WERI-Rb-1 (cell line): ENCODE results near the gene BSPRY.
A peak's percentile ranks its signal among the peaks of the same experiment; 100 is the strongest.
"Not testable (repeated sequence)": the region's sequence is repeated elsewhere in the genome, so short reads cannot be mapped to it uniquely, and the experiment has no call there.

Experiments
- DNase-seq: peaks from one replicate; pipeline ENCODE4 v3.0.0-alpha.2; 2020
- H3K27ac ChIP-seq: fragments of 250-450 bp; sonication (Bioruptor Pico); 2 replicates; pipeline ENCODE4 v1.5.1; 2020; ENCODE audit warnings: mild to moderate bottlenecking, moderate library complexity
- H3K27me3 ChIP-seq: fragments of 250-450 bp; sonication (Bioruptor Pico); 2 replicates; pipeline ENCODE4 v1.5.1; 2021; ENCODE audit warnings: mild to moderate bottlenecking, low read depth, moderate library complexity; ENCODE audit not compliant: insufficient read depth, severe bottlenecking
- H3K36me3 ChIP-seq: fragments of 250-450 bp; sonication (Bioruptor Pico); 2 replicates; pipeline ENCODE4 v1.5.1; 2020; ENCODE audit warnings: mild to moderate bottlenecking, moderate library complexity
- H3K4me3 ChIP-seq: 2 replicates; pipeline ENCODE4 v1.5.1; 2011; ENCODE audit warnings: low read depth, mild to moderate bottlenecking, control low read depth, low read length
- H3K9me3 ChIP-seq: fragments of 250-450 bp; sonication (Bioruptor Pico); 2 replicates; pipeline ENCODE4 v1.5.1; 2021; ENCODE audit warnings: mild to moderate bottlenecking, moderate library complexity; ENCODE audit not compliant: severe bottlenecking
- CTCF ChIP-seq: IDR thresholded peaks from 2 replicates; pipeline ENCODE4 v1.5.1; 2011; ENCODE audit warnings: low read depth, mild to moderate bottlenecking, control low read depth, inconsistent platforms, low read length

BSPRY gene

GRCh38 chr9:113398796-113399195, 49.5 kb downstream of the BSPRY start:
- Histone ChIP-seq H3K27ac (no peak overlapping the region), H3K36me3 (peaks cover 12% of the 10 kb centered on the region), H3K9me3 (no peaks in the 10 kb centered on the region), H3K27me3 (no peaks in the 10 kb centered on the region), H3K4me3 (no peak overlapping the region)
- DNase-seq = no peak
- no peak for TF ChIP-seq CTCF

- H3K36me3 ChIP-seq = peaks cover 12% of the 10 kb centered on the region
- no peak for DNase-seq
- no peak overlapping the region for H3K27ac ChIP-seq
- H3K4me3 ChIP-seq = no peak overlapping the region
- H3K9me3 ChIP-seq = no peaks in the 10 kb centered on the region
- no peaks in the 10 kb centered on the region for H3K27me3 ChIP-seq
- TF ChIP-seq CTCF = no peak
Observed at GRCh38 chr9:113399646-113400200, 50.4 kb downstream of the BSPRY start.

GRCh38 chr9:113401027-113401792, 51.9 kb downstream of the BSPRY start, which contains the start of gene ALAD:
TSS of gene ALAD (minus strand) at chr9:113401284. CDS start at chr9:113393559, 7,725 bp downstream.
- Histone ChIP-seq H3K4me3 (peak within 1 kb of the TSS; percentile 92), H3K27ac (peak within 1 kb of the TSS; percentile 40), H3K27me3 (no peaks in the 10 kb centered on the region), H3K9me3 (no peaks in the 10 kb centered on the region), H3K36me3 (peaks cover 7% of the 10 kb centered on the region)
- TF ChIP-seq CTCF = peak; percentile 98
- DNase-seq = peak; percentile 100

- DNase-seq = no peak
- no peak overlapping the region for H3K4me3 ChIP-seq
- H3K27ac ChIP-seq = no peak overlapping the region
- peaks cover 25% of the 10 kb centered on the region for H3K36me3 ChIP-seq
- no peak for TF ChIP-seq CTCF
- H3K9me3 ChIP-seq = no peaks in the 10 kb centered on the region
- H3K27me3 ChIP-seq = no peaks in the 10 kb centered on the region
Observed at GRCh38 chr9:113403646-113404045, 54.3 kb downstream of the BSPRY start.

GRCh38 chr9:113406353-113406752, 57.0 kb downstream of the BSPRY start:
- H3K27me3 ChIP-seq, DNase-seq, H3K9me3 ChIP-seq, H3K4me3 ChIP-seq: not testable (repeated sequence)
- H3K27ac ChIP-seq = peak overlapping the region; percentile 36
- peaks cover 39% of the 10 kb centered on the region for H3K36me3 ChIP-seq

GRCh38 chr9:113406873-113407511, 57.7 kb downstream of the BSPRY start:
- H3K4me3 ChIP-seq, H3K9me3 ChIP-seq, H3K27me3 ChIP-seq: not testable (repeated sequence)
- Histone ChIP-seq H3K36me3 (peaks cover 39% of the 10 kb centered on the region), H3K27ac (peak overlapping the region; percentile 39)
- peak; percentile 94 for TF ChIP-seq CTCF
- peak; percentile 82 for DNase-seq
